HG03095 (cell line): Measurements from ENCODE around the gene IL25.
"Not testable (repeated sequence)": the region's sequence is repeated elsewhere in the genome, so short reads cannot be mapped to it uniquely, and the experiment has no call there.

ENCODE experiments used
- ATAC-seq: cut with Tn5 transposase; IDR thresholded peaks from one replicate; pipeline ENCODE4 v1.9.1; 2021; ENCODE audit warnings: moderate library complexity; ENCODE audit not compliant: unreplicated experiment

IL25 gene

GRCh38 chr14:23371865-23372264 is 744 bp upstream of the IL25 start:
- ATAC-seq: no peak

- ATAC-seq: no peak
Observed at GRCh38 chr14:23373041-23373440, 432 bp downstream of the IL25 start.

GRCh38 chr14:23375527-23376251 is 3.1 kb downstream of the IL25 start:
- no peak for ATAC-seq

GRCh38 chr14:23376482-23377197 is 4.0 kb downstream of the IL25 start, which contains the start of gene CMTM5:
Gene CMTM5 (plus strand): TSS chr14:23377046. CDS start chr14:23377252, 206 bp downstream.
- ATAC-seq: no peak

GRCh38 chr14:23377198-23377550 is 4.6 kb downstream of the IL25 start:
- ATAC-seq: no peak

- ATAC-seq: no peak
Observed at GRCh38 chr14:23377573-23378563, 5.3 kb downstream of the IL25 start.

GRCh38 chr14:23378612-23379220 is 6.1 kb downstream of the IL25 start:
- no peak for ATAC-seq

- ATAC-seq: no peak
Observed at GRCh38 chr14:23379366-23380196, 7.0 kb downstream of the IL25 start.

- ATAC-seq: no peak
Observed at GRCh38 chr14:23380197-23380914, 7.7 kb downstream of the IL25 start.

GRCh38 chr14:23380976-23381375 is 8.4 kb downstream of the IL25 start:
- ATAC-seq: no peak

GRCh38 chr14:23381871-23382270 is 9.3 kb downstream of the IL25 start:
- ATAC-seq: no peak

- ATAC-seq: no peak
Observed at GRCh38 chr14:23382276-23382675, 9.7 kb downstream of the IL25 start.

- no peak for ATAC-seq
Observed at GRCh38 chr14:23382731-23383440, 10.3 kb downstream of the IL25 start.

GRCh38 chr14:23384364-23385080 is 11.9 kb downstream of the IL25 start:
- no peak for ATAC-seq

GRCh38 chr14:23385244-23385641 is 12.6 kb downstream of the IL25 start:
- no peak for ATAC-seq

GRCh38 chr14:23385642-23386265 is 13.1 kb downstream of the IL25 start:
- no peak for ATAC-seq

GRCh38 chr14:23386266-23386657 is 13.7 kb downstream of the IL25 start:
- not testable (repeated sequence) for ATAC-seq

GRCh38 chr14:23386999-23387398 is 14.4 kb downstream of the IL25 start:
- ATAC-seq: no peak
